Liver (tissue), 3 donors: ENCODE measurements around the gene SPARC.

Experiments used
- ATF3 ChIP-seq: IDR thresholded peaks from 2 replicates; pipeline ENCODE4 v1.6.1; 2016; ENCODE audit warnings: antibody characterized with exemption
- CTCF ChIP-seq: fragments of 150-350 bp; IDR thresholded peaks from 2 replicates; pipeline ENCODE4 v1.5.1; 2017; ENCODE audit warnings: improper control_type of control experiment, low read depth, low read length; ENCODE audit not compliant: missing input control
- EGR1 ChIP-seq, 2 donors: IDR thresholded peaks; 2 replicates each; pipeline ENCODE4 v1.6.1; 2016 to 2018; ENCODE audit warnings: antibody characterized with exemption in 2 of 2, low read depth in 2 of 2
- FOXA1 ChIP-seq: IDR thresholded peaks from 2 replicates; pipeline ENCODE4 v1.6.1; 2016; ENCODE audit warnings: antibody characterized with exemption
- GABPA ChIP-seq, 2 donors: IDR thresholded peaks in 1 of 2; conservative IDR thresholded peaks in 1 of 2; 2 replicates each; pipeline ENCODE4 v1.6.1; 2016; ENCODE audit warnings: antibody characterized with exemption in 2 of 2, mild to moderate bottlenecking in 1 of 2, moderate library complexity in 1 of 2
- HNF4G ChIP-seq: IDR thresholded peaks from 2 replicates; pipeline ENCODE4 v1.6.1; 2016; ENCODE audit warnings: antibody characterized with exemption
- JUND ChIP-seq, 2 donors: IDR thresholded peaks; 2 replicates each; pipeline ENCODE4 v1.6.1; 2016; ENCODE audit warnings: antibody characterized with exemption in 2 of 2
- REST ChIP-seq: IDR thresholded peaks from 2 replicates; pipeline ENCODE4 v1.6.1; 2016; ENCODE audit warnings: antibody characterized with exemption, mild to moderate bottlenecking
- RXRA ChIP-seq, 2 donors: IDR thresholded peaks; 2 replicates each; pipeline ENCODE4 v1.6.1; 2017 to 2018; ENCODE audit warnings: antibody characterized with exemption in 2 of 2, mild to moderate bottlenecking in 1 of 2
- SP1 ChIP-seq: IDR thresholded peaks from 2 replicates; pipeline ENCODE4 v1.6.1; 2018; ENCODE audit warnings: antibody characterized with exemption, mild to moderate bottlenecking
- TAF1 ChIP-seq: conservative IDR thresholded peaks from 2 replicates; pipeline ENCODE4 v1.6.1; 2016; ENCODE audit warnings: antibody characterized with exemption, mild to moderate bottlenecking
- YY1 ChIP-seq: IDR thresholded peaks from 2 replicates; pipeline ENCODE4 v1.6.1; 2016; ENCODE audit warnings: antibody characterized with exemption, mild to moderate bottlenecking
- ZBTB33 ChIP-seq: IDR thresholded peaks from 2 replicates; pipeline ENCODE4 v1.6.1; 2016; ENCODE audit warnings: antibody characterized with exemption
- TF ChIP-seq, protein P1 (sequence below): IDR thresholded peaks from 2 replicates; pipeline ENCODE4 v1.6.1; 2016; ENCODE audit warnings: antibody characterized with exemption
- donor health status: healthy.
- donor health status: healthy.

DNA sequence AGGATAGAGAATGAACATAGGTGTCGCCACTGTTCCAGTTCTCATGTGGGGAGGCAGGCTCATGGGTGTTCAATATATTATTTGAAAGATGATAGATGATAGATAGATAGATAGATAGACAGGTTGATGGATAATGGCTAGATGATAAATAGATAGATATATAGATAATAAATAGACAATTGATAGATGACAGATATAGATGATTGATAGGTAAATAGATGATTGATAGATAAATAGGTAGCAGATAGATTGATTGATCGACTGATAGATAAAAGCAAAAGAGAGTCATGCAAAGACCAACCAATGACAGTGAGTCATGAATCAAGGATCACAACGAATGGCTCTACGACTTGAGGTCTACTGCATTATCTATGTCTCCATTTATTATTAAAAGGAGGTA is 30.4 kb downstream of the SPARC start:
- TF ChIP-seq CTCF (no peak), YY1 (no peak), JUND (IDR thresholded peaks at IDR 0.05) (no peak), REST (no peak), RXRA (IDR thresholded peaks at IDR 0.05) (no peak), GABPA (IDR thresholded peaks at IDR 0.05 in 1 of 2, conservative IDR thresholded peaks at IDR 0.05 in 1 of 2) (no peak), TAF1 (no peak), FOXA1 (no peak), EGR1 (IDR thresholded peaks at IDR 0.05; ENCODE audit: low read depth in 2 of 2) (no peak), SP1 (no peak), ATF3 (no peak), HNF4G (no peak), ZBTB33 (no peak)
- TF ChIP-seq, protein P1, sequence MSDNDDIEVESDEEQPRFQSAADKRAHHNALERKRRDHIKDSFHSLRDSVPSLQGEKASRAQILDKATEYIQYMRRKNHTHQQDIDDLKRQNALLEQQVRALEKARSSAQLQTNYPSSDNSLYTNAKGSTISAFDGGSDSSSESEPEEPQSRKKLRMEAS: no peak
